Breast epithelium (tissue), 3 donors: ENCODE measurements around the gene FAM229A.
A peak's percentile ranks its signal among the peaks of the same experiment; 100 is the strongest.

Experiments
- CTCF ChIP-seq, 3 donors: fragments of 450-650 bp; IDR thresholded peaks; one replicate each; pipeline ENCODE4 v1.5.1; 2016 to 2017; ENCODE audit warnings: antibody characterized with exemption in 3 of 3, mild to moderate bottlenecking in 3 of 3, moderate library complexity in 3 of 3
- POLR2A ChIP-seq: fragments of 450-650 bp; IDR thresholded peaks from one replicate; pipeline ENCODE4 v1.6.1; 2016; ENCODE audit warnings: antibody characterized with exemption, mild to moderate bottlenecking, moderate library complexity
- POLR2AphosphoS5 ChIP-seq, 3 donors: sonication (generic); formaldehyde crosslinking; IDR thresholded peaks; one replicate each; pipeline ENCODE4 v1.6.1; 2017; ENCODE audit warnings: antibody characterized with exemption in 3 of 3

GRCh38 chr1:32350785-32351398, 11.4 kb downstream of the FAM229A start:
- TF ChIP-seq POLR2A (no peak), CTCF (IDR thresholded peaks at IDR 0.05) (peak; percentile 19 to 49 (median 36)), POLR2AphosphoS5 (IDR thresholded peaks at IDR 0.05) (no peak)
